Right atrium auricular region (tissue), 2 donors: ENCODE measurements around the gene AGXT. TPM values are rescaled to one million over a fixed set of nuclear protein-coding genes. Genes with fewer than 3 reads are reported as not detected.

Experiments
- DNase-seq: peaks from one replicate; pipeline ENCODE4 v3.0.0-alpha.2; 2019; ENCODE audit warnings: low spot score
- H3K27ac ChIP-seq, 2 donors: fragments of 200-600 bp; sonication (generic); 1 replicate in 1 of 2; 2 replicates in 1 of 2; pipeline ENCODE4 v1.5.1; 2016 to 2019
- H3K27me3 ChIP-seq, 2 donors: fragments of 200-600 bp; sonication (generic); one replicate each; pipeline versions ENCODE4 v1.5.1 to v1.6.0; 2017 to 2019
- H3K36me3 ChIP-seq: fragments of 200-600 bp; sonication (generic); one replicate; pipeline ENCODE4 v1.5.1; 2016
- H3K4me1 ChIP-seq, 2 donors: fragments of 200-600 bp; sonication (generic); one replicate each; pipeline versions ENCODE4 v1.5.1 to v1.6.0; 2017 to 2019
- H3K4me3 ChIP-seq, 2 donors: fragments of 200-600 bp; sonication (generic); 1 replicate in 1 of 2; 2 replicates in 1 of 2; pipeline ENCODE4 v1.5.1; 2017 to 2019; ENCODE audit warnings: mild to moderate bottlenecking in 1 of 2, moderate library complexity in 1 of 2
- H3K9me3 ChIP-seq, 2 donors: fragments of 200-600 bp; sonication (generic); one replicate each; pipeline ENCODE4 v1.5.1; 2019
- total RNA-seq, 2 donors: library from RNA; depleted of rRNA; stranded (reverse); fragments of >200 nt; gene quantifications; one replicate each; pipeline ENCODE4 v1.1.0, GENCODE V29; 2016
- TF ChIP-seq, protein P1 (sequence below), 2 donors: fragments of 200-600 bp; sonication (generic); IDR thresholded peaks; one replicate each; pipeline ENCODE4 v1.5.1; 2019; ENCODE audit warnings: antibody characterized with exemption in 2 of 2

The AGXT gene
- total RNA-seq, 2 donors from 2014 or later: not detected

DNA sequence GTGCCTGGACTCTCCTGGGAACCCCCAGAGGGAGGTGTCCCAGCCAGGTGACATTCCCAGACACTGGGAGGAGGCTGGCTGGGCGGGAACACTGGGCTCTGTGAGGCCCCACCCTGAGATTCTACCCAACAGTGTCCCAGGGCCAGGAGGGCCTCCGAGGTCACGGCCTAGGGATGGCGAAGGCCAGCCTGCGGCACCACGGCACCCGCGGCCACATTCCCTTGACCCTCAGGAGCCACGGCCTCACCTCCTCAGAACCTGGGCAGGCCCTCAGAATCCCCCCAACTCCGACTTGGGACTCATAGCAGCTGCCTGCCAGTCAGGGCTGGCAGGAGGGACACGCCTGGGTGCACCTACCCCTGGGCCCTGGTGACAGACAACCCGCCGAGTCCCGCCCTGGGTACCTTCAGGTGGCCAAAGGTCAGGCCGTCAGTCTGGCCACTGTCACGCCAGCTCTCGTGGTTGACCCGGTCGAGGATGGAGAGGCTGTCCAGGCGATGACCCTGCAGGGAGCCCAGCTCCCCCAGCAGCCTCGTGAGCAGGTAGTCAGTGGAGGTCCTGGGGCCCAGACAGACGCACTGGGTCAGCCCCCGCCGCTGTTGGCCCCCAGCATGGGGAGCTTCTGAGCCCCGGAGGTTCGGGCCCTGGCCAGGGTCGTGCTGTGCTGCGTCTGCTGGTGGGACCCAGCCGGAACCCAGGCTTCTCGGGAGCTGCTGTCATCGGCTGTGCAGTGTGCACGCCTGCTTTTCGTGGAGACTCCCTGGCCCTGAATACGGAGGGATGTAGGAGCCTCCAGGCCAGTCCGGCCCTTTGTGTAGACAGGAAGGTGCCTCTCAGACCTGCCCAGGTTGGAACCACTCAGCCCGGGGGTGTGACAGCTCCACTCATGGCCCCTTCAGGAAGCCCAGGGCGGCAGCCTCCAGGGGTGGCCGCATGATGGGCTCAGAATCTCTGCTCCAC lies 21.3 kb downstream of the AGXT start:
- Histone ChIP-seq H3K4me1 (no peaks in the 10 kb centered on the region), H3K27me3 (no peaks in the 10 kb centered on the region), H3K4me3 (no peak overlapping the region), H3K36me3 (no peaks in the 10 kb centered on the region), H3K27ac (no peak overlapping the region), H3K9me3 (no peaks in the 10 kb centered on the region)
- DNase-seq: no peak
- TF ChIP-seq, protein P1, sequence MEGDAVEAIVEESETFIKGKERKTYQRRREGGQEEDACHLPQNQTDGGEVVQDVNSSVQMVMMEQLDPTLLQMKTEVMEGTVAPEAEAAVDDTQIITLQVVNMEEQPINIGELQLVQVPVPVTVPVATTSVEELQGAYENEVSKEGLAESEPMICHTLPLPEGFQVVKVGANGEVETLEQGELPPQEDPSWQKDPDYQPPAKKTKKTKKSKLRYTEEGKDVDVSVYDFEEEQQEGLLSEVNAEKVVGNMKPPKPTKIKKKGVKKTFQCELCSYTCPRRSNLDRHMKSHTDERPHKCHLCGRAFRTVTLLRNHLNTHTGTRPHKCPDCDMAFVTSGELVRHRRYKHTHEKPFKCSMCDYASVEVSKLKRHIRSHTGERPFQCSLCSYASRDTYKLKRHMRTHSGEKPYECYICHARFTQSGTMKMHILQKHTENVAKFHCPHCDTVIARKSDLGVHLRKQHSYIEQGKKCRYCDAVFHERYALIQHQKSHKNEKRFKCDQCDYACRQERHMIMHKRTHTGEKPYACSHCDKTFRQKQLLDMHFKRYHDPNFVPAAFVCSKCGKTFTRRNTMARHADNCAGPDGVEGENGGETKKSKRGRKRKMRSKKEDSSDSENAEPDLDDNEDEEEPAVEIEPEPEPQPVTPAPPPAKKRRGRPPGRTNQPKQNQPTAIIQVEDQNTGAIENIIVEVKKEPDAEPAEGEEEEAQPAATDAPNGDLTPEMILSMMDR (IDR thresholded peaks at IDR 0.05): no peak

DNA sequence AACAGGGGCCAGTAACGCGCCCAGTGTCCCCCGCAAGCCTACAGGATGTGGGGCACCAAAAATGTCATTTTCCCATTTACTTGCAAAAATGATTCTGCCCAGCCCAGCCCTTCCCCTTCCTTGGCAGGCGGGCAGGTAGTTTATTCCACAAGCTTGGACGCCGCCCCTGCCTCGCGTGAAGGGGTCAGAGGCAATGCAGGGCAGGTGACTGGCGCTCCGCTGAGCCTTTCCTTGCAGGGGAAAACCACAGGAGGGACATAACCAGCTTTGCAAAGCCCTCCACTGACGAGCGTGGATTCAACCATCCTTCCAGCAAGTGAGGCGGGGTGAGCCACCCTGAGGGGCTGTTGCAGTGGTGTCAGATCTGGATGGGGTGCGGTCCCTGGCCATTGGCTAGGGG lies 22.1 kb downstream of the AGXT start:
- no peak overlapping the region for H3K4me3 ChIP-seq
- no peaks in the 10 kb centered on the region for H3K27me3 ChIP-seq
- H3K4me1 ChIP-seq: no peaks in the 10 kb centered on the region
- TF ChIP-seq, protein P1 (IDR thresholded peaks at IDR 0.05): no peak
- no peak overlapping the region for H3K27ac ChIP-seq
- no peaks in the 10 kb centered on the region for H3K9me3 ChIP-seq
- no peak for DNase-seq
- no peaks in the 10 kb centered on the region for H3K36me3 ChIP-seq

DNA sequence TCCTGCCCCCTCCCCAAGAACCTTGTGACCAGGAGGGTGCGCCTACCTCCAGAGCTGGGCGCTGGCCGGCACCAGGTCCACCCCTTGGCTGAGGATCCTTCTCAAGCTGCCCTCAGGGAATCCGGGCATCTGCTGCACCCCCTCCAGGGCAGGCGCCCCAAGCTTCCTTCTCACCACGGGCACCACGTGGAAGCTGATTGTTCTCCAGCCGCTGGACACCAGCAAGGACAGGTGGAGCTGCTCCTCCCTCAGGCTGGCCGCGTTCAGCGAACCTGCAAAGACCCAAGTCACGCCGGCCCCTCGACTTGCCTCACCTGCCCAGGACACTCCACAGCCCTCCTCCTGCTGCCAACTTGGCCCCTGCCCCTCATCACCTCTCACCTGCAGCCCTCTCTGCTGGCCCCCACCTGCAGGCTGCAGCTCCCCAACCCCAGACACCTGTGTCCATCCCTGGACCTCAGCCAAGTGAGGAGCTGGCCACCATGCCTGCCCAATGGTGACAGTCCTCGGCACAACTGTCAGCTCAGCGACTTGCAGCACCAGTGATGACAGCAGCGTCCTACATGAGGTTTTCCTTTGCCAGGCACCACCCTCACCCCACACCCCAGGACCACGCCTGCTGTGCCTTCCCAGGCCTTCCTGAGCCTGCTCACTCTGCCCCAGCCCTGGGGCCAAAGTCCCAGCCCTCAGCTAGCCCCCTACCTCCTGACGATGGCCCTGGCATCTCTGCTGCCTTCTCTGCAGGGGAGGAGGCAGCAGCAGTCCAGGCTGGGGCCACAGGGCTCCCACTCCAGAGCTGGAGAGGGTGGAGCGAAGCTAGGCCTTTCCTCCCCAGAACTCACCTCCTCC lies 23.1 kb downstream of the AGXT start:
- DNase-seq: no peak
- Histone ChIP-seq H3K27me3 (no peaks in the 10 kb centered on the region), H3K9me3 (no peaks in the 10 kb centered on the region), H3K4me1 (no peaks in the 10 kb centered on the region), H3K27ac (no peak overlapping the region), H3K4me3 (no peak overlapping the region), H3K36me3 (no peaks in the 10 kb centered on the region)
- TF ChIP-seq, protein P1 (IDR thresholded peaks at IDR 0.05): no peak

DNA sequence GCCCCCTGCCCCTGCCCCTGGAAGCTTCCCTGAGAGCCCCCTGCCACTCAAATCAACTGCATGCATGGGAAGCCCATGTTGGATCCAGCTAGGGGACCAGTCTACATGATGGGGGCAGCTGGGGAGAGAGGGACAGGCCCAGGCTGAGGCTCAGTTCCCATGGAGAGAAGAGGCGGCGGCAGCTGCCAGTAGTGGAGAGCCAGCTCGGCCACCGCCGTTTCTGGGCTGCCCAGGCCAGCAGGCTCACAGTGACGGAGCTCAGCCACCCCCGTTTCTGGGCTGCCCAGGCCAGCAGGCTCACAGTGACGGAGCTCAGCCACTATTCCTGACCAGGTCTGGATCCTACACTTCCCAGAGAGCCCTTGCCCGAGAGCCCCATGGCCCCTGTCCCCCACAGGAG lies 23.7 kb downstream of the AGXT start:
- H3K9me3 ChIP-seq: no peaks in the 10 kb centered on the region
- no peaks in the 10 kb centered on the region for H3K27me3 ChIP-seq
- H3K36me3 ChIP-seq: no peaks in the 10 kb centered on the region
- TF ChIP-seq, protein P1 (IDR thresholded peaks at IDR 0.05): no peak
- H3K4me1 ChIP-seq: no peaks in the 10 kb centered on the region
- no peak for DNase-seq
- H3K4me3 ChIP-seq: no peak overlapping the region
- no peak overlapping the region for H3K27ac ChIP-seq

DNA sequence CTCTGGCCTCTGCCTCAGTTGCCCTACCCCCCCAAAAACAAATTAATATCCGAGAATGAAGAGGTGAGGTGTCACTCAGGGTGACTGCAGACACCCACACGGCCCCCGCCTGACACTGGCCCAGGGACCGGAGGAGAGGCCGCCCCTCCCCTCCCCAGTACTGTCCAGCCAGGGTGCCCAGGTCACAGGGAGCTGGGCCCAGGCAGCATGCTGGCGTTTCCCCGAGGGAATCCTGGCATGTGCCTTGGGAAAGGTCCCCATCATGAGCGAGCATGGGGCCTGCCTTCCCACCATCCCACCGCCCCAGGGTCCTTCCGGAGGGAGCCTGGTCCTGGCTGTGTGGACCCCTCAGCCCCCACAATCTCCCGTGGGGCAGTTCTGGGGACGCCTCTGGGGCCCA lies 24.3 kb downstream of the AGXT start:
- H3K27ac ChIP-seq: no peak overlapping the region
- DNase-seq: no peak

More for the DNA sequence above, 24.3 kb downstream of the AGXT start:
- Histone ChIP-seq H3K27me3 (no peaks in the 10 kb centered on the region), H3K4me1 (peaks cover 0 to 6% of the 10 kb centered on the region in 2 donors), H3K36me3 (no peaks in the 10 kb centered on the region), H3K9me3 (no peaks in the 10 kb centered on the region), H3K4me3 (no peak overlapping the region)
- TF ChIP-seq, protein P1 (IDR thresholded peaks at IDR 0.05): no peak
